ENCODE results near the gene ZBTB20.

DNA sequence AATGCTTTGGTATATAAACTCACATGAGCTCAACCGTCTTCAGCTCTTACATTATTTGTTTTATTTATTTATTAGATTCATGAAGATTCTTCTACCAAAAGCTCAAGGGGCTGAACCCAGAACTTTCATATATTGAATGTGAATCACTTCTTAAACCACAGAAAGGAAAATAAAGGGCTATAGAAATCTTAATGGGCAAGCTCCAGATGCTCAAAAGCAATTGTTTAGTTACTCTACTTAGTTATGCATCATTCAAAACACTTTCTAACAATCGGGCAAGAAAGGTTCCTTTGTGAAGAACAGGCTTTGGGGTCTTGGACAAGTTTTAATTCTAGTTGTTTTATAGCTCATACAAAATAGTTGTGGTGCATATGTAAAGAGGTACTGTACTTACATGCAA, 473.1 kb downstream of the ZBTB20 start:
- TF ChIP-seq, protein P1, sequence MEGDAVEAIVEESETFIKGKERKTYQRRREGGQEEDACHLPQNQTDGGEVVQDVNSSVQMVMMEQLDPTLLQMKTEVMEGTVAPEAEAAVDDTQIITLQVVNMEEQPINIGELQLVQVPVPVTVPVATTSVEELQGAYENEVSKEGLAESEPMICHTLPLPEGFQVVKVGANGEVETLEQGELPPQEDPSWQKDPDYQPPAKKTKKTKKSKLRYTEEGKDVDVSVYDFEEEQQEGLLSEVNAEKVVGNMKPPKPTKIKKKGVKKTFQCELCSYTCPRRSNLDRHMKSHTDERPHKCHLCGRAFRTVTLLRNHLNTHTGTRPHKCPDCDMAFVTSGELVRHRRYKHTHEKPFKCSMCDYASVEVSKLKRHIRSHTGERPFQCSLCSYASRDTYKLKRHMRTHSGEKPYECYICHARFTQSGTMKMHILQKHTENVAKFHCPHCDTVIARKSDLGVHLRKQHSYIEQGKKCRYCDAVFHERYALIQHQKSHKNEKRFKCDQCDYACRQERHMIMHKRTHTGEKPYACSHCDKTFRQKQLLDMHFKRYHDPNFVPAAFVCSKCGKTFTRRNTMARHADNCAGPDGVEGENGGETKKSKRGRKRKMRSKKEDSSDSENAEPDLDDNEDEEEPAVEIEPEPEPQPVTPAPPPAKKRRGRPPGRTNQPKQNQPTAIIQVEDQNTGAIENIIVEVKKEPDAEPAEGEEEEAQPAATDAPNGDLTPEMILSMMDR (IDR thresholded peaks at IDR 0.05; ENCODE audit: low read depth, low read length) = no peak
- no peak for TF ChIP-seq EZH2phosphoT487 (IDR thresholded peaks at IDR 0.05; ENCODE audit: low read depth)

Data from OCI-LY3 (cell line).